Omental fat pad (tissue), 4 donors: ENCODE data around the gene NMRK2. TPM values are rescaled to one million over a fixed set of nuclear protein-coding genes. Genes with fewer than 3 reads are reported as not detected.

ENCODE experiments used
- ATAC-seq: fragments of 150-250 bp; one replicate; pipeline ENCODE4 v1.9.1; 2016; ENCODE audit warnings: mild to moderate bottlenecking, moderate library complexity; ENCODE audit not compliant: low FRiP score
- DNase-seq: peaks from one replicate; pipeline ENCODE4 v3.0.0-alpha.2; 2019; ENCODE audit warnings: low spot score
- CTCF ChIP-seq, 3 donors: fragments of 450-650 bp; IDR thresholded peaks; one replicate each; pipeline ENCODE4 v1.5.1; 2016 to 2017; ENCODE audit warnings: antibody characterized with exemption in 3 of 3, mild to moderate bottlenecking in 3 of 3, moderate library complexity in 2 of 3
- total RNA-seq, 4 donors: library from RNA; depleted of rRNA; stranded (reverse); fragments of >200 nt; gene quantifications; one replicate each; pipeline ENCODE4 v1.1.0, GENCODE V29; 2016

Gene NMRK2
- total RNA-seq, 4 donors from 2014 or later: not detected

DNA sequence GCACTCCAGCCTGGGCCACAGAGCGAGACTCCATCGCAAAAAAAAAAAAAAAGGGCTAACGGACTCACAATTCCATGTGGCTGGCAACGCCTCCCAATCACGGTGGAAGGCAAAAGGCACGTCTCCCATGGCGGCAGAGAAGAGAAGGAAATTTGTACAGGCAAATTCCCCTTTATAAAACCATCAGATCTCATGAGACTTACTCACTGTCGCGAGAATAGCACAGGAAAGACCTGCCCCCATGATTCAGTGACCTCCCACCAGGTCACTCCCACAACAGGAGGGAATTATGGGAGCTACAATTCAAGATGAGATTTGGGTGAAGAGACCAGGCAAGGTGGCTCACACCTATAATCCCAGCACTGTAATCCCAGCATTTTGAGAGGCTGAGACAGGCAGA, 18.7 kb upstream of the NMRK2 start:
- DNase-seq (no peak), ATAC-seq (no peak)
- TF ChIP-seq CTCF (IDR thresholded peaks at IDR 0.05): no peak

DNA sequence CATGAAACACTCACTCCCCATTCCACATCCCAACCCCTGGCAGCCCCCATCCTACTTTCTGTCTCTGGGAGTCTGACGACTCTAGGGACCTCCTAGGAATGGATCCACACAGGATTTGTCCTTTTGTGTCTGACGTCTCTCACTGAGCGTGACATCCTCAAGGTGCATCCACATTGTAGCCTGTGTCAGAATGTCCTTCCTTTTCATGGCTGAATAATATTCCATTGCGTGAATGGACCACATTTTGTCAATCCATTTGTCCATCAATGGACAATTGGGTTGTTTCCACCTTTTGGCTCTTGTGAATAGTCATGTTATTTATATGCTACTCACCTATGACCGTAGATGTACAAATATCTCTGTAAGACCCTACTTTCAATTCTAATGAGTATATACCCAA, 16.8 kb upstream of the NMRK2 start:
- no peak for DNase-seq
- TF ChIP-seq CTCF (IDR thresholded peaks at IDR 0.05): no peak
- ATAC-seq: no peak

GRCh38 chr19:3919793-3920192, 13.1 kb upstream of the NMRK2 start:
- no peak for TF ChIP-seq CTCF (IDR thresholded peaks at IDR 0.05)
- ATAC-seq (no peak), DNase-seq (no peak)

DNA sequence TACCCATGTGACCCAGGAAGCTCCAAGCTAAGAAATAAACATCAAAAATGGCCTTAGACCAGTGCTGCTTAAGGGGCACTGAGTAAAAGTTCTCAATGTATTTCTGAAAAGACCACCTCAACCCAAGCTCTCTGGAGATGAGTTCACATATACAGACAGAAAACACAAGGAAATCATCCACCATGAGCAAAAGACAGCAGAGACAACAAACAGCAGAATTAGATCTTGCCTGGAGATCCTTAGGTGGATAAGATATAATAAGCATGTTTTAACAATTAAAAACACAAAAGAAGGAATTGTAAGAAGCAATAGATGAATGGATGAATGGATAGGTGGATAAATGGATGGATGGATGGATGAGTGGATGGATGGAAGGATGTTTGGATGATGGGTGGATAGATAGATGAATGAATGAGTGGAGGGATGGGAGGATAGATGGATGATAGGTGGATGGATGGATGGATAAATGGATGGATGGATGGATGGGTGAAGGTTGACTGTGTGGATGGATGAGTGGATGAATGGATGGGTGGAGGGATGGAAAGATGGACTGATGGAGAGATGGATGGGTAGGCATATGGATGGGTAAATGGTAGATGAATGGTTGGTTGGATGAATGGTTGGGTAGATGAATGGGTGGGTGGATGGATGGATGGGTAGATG, 9.6 kb upstream of the NMRK2 start:
- ATAC-seq: no peak
- no peak for DNase-seq
- TF ChIP-seq CTCF (IDR thresholded peaks at IDR 0.05): no peak

- ATAC-seq: no peak
- no peak for DNase-seq
- no peak for TF ChIP-seq CTCF (IDR thresholded peaks at IDR 0.05)
Measured at GRCh38 chr19:3923912-3924311, 9.0 kb upstream of the NMRK2 start.

DNA sequence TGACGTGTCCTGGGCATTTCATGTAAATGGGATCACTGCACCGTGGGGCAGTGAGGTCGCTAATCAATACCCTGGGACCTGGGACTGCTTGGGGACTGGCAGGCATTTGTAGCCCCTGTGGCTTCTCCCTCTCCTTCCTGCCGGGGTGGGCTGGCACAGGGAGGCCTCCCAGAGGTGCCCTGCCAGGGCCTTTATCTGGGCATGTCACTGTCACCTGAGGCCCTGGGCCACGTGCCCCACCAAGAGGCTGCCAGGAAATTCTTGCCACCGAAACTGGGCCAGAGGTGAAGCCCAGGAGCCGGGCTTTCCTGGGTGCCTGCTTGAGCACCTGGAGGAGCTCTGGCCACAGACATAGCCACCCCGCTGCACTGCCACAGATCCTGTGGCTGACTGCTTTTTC, 1.8 kb upstream of the NMRK2 start:
- ATAC-seq (no peak), DNase-seq (no peak)
- no peak for TF ChIP-seq CTCF (IDR thresholded peaks at IDR 0.05)
